RWPE1 (cell line): ENCODE results near the gene PCGF2.
"Not testable (repeated sequence)": the region's sequence is repeated elsewhere in the genome, so short reads cannot be mapped to it uniquely, and the experiment has no call there.

Experiments
- CTCF ChIA-PET: fragments of 350-600 bp; sonication (Branson Sonifier 250); formaldehyde crosslinking; extraction: SDS; loops from one replicate; lab custom pipeline; 2021; lab: Yijun Ruan, JAX
- POLR2A ChIA-PET: fragments of 400-600 bp; formaldehyde crosslinking; extraction: SDS; loops from one replicate; lab custom pipeline; 2020; ENCODE audit warnings: antibody characterized with exemption; ENCODE audit not compliant: low non-redundant PET; lab: Yijun Ruan, JAX
- DNase-seq: peaks from one replicate; pipeline ENCODE4 v3.0.0; 2012; ENCODE audit warnings: low spot score
- H3K27ac ChIP-seq: fragments of 450-650 bp; 2 replicates; pipeline ENCODE4 v1.5.1; 2017
- CTCF ChIP-seq: fragments of 450-650 bp; conservative IDR thresholded peaks from 2 replicates; pipeline ENCODE4 v1.5.1; 2017; ENCODE audit warnings: low read depth, mild to moderate bottlenecking

Gene PCGF2

GRCh38 chr17:38789185-38789584 is 41.0 kb upstream of the PCGF2 start:
- no peak for DNase-seq
- no peak for TF ChIP-seq CTCF
- H3K27ac ChIP-seq = no peak overlapping the region
- ChIA-PET CTCF (no interaction called here), POLR2A (no interaction called here)

- H3K27ac ChIP-seq, DNase-seq, POLR2A ChIA-PET, CTCF ChIA-PET: not testable (repeated sequence)
Measured at GRCh38 chr17:38787999-38788398, 39.9 kb upstream of the PCGF2 start.

GRCh38 chr17:38786372-38786771 is 38.2 kb upstream of the PCGF2 start:
- H3K27ac ChIP-seq = no peak overlapping the region
- CTCF ChIA-PET = interaction anchor here (0.6 to 1.0 kb wide), 3 partner anchors 29 to 1955 kb away, joined by 3 to 5 read pairs (median 3); no protein-coding TSS in a partner anchor
- no peak for TF ChIP-seq CTCF
- POLR2A ChIA-PET = no interaction called here
- no peak for DNase-seq

GRCh38 chr17:38783227-38783626 is 35.1 kb upstream of the PCGF2 start:
- CTCF ChIA-PET = interaction anchor here (0.7 kb wide), 1 partner anchor 12 kb away, joined by 3 read pairs; no protein-coding TSS in a partner anchor
- no peak for TF ChIP-seq CTCF
- DNase-seq = no peak
- H3K27ac ChIP-seq = no peak overlapping the region
- POLR2A ChIA-PET = no interaction called here

- ChIA-PET POLR2A (no interaction called here), CTCF (interaction anchor here (0.6 to 0.7 kb wide), 2 partner anchors 23 to 89 kb away, joined by 4 read pairs; no protein-coding TSS in a partner anchor)
- TF ChIP-seq CTCF = no peak
- H3K27ac ChIP-seq = no peak overlapping the region
- no peak for DNase-seq
Measured at GRCh38 chr17:38779965-38780752, 32.0 kb upstream of the PCGF2 start.

GRCh38 chr17:38777641-38778250 is 29.6 kb upstream of the PCGF2 start:
- POLR2A ChIA-PET = no interaction called here
- CTCF ChIA-PET = interaction anchor here (0.6 kb wide), 1 partner anchor 101 kb away, joined by 3 read pairs; no protein-coding TSS in a partner anchor
- TF ChIP-seq CTCF = no peak
- no peak overlapping the region for H3K27ac ChIP-seq
- no peak for DNase-seq

GRCh38 chr17:38773258-38773657 is 25.1 kb upstream of the PCGF2 start:
- DNase-seq = no peak
- H3K27ac ChIP-seq = no peak overlapping the region
- POLR2A ChIA-PET = no interaction called here
- TF ChIP-seq CTCF = no peak
- CTCF ChIA-PET = no interaction called here
